ENCODE data around the gene SCFD2.

DNA sequence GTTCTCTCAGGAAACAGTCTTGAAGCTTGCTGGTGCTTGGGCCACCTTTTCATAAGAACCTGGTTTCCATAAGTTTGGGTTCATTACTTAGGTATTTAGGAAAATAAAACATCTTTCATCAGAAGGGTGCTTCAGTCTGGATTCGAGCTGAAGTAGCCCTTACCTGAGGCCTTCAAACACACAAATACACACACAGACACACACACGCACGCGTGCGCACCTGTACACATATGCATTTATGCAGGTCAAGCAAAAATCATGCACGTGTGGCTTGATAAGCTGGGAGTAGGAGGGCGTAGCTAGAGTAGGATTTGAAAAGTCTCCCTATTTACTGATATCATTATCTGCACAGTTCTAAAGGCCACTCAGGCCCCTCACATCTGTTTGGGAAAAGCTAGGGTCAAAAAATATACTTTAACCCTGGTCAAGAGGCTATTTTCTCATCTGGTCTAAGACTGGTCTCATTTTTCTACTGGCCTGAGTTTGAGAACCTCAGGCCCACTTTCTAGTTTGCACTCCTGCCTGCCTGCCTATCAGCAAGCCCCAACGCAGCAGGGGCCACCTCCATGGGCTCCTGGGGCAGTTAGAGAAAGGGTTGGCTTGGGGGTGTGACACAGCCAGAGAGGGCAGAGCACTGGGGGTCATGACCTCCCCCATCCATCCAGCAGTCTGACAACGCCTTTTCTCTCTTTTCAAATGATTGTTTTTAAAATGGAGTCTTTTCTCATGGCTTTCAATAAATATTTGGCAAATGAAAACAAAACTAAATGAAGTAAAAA lies 439.5 kb downstream of the SCFD2 start:
- TF ChIP-seq, protein P1, sequence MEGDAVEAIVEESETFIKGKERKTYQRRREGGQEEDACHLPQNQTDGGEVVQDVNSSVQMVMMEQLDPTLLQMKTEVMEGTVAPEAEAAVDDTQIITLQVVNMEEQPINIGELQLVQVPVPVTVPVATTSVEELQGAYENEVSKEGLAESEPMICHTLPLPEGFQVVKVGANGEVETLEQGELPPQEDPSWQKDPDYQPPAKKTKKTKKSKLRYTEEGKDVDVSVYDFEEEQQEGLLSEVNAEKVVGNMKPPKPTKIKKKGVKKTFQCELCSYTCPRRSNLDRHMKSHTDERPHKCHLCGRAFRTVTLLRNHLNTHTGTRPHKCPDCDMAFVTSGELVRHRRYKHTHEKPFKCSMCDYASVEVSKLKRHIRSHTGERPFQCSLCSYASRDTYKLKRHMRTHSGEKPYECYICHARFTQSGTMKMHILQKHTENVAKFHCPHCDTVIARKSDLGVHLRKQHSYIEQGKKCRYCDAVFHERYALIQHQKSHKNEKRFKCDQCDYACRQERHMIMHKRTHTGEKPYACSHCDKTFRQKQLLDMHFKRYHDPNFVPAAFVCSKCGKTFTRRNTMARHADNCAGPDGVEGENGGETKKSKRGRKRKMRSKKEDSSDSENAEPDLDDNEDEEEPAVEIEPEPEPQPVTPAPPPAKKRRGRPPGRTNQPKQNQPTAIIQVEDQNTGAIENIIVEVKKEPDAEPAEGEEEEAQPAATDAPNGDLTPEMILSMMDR (IDR thresholded peaks at IDR 0.05; ENCODE audit: borderline replicate concordance, extremely low read depth, low read length, poor library complexity, severe bottlenecking), result no peak
- no peak for TF ChIP-seq EZH2 (IDR thresholded peaks at IDR 0.05; ENCODE audit: borderline replicate concordance, low read depth, low read length, severe bottlenecking)

All from DND-41 (cell line).